ENCODE results near the gene KLB. TPM values are rescaled to one million over a fixed set of nuclear protein-coding genes. Genes with fewer than 3 reads are reported as not detected.
A peak's percentile ranks its signal among the peaks of the same experiment; 100 is the strongest.
"Not testable (repeated sequence)": the region's sequence is repeated elsewhere in the genome, so short reads cannot be mapped to it uniquely, and the experiment has no call there.

The KLB gene
- total RNA-seq, 1 donor from 2014 or later, result 0.08 TPM

- no peak for DNase-seq (ENCODE audit: low spot score)
These were observed 20.0 kb downstream of the KLB start for GRCh38 chr4:39426728-39427127.

GRCh38 chr4:39427520-39428114 lies 20.9 kb downstream of the KLB start:
- no peak for DNase-seq (ENCODE audit: low spot score)

GRCh38 chr4:39429476-39430334 lies 23.0 kb downstream of the KLB start:
- DNase-seq (ENCODE audit: low spot score), result no peak

- no peak for DNase-seq (ENCODE audit: low spot score)
These were observed 27.3 kb downstream of the KLB start for GRCh38 chr4:39433878-39434492.

- DNase-seq (ENCODE audit: low spot score), result no peak
These were observed 29.2 kb downstream of the KLB start for GRCh38 chr4:39435659-39436563.

GRCh38 chr4:39441593-39441992 lies 34.9 kb downstream of the KLB start:
- no peak for DNase-seq (ENCODE audit: low spot score)

GRCh38 chr4:39442998-39443397 lies 36.3 kb downstream of the KLB start:
- DNase-seq (ENCODE audit: low spot score), result no peak

GRCh38 chr4:39446483-39446841 lies 39.7 kb downstream of the KLB start:
- DNase-seq (ENCODE audit: low spot score), result no peak

GRCh38 chr4:39446842-39447573 lies 40.3 kb downstream of the KLB start:
- DNase-seq (ENCODE audit: low spot score), result peak; percentile 63

- DNase-seq (ENCODE audit: low spot score), result no peak
These were observed 43.9 kb downstream of the KLB start for GRCh38 chr4:39450618-39451017.

- no peak for DNase-seq (ENCODE audit: low spot score)
These were observed 44.8 kb downstream of the KLB start for GRCh38 chr4:39451423-39452023.

GRCh38 chr4:39452153-39452859 lies 45.6 kb downstream of the KLB start:
- no peak for DNase-seq (ENCODE audit: low spot score)

- no peak for DNase-seq (ENCODE audit: low spot score)
These were observed 46.3 kb downstream of the KLB start for GRCh38 chr4:39452860-39453587.

GRCh38 chr4:39453738-39454137 lies 47.0 kb downstream of the KLB start:
- no peak for DNase-seq (ENCODE audit: low spot score)

- DNase-seq (ENCODE audit: low spot score), result no peak
These were observed 48.8 kb downstream of the KLB start for GRCh38 chr4:39455486-39455885.

GRCh38 chr4:39456946-39457763 lies 50.4 kb downstream of the KLB start:
- DNase-seq (ENCODE audit: low spot score), result no peak

- DNase-seq (ENCODE audit: low spot score), result not testable (repeated sequence)
These were observed 51.4 kb downstream of the KLB start for GRCh38 chr4:39458161-39458504.

- peak; percentile 97 for DNase-seq (ENCODE audit: low spot score)
These were observed 52.0 kb downstream of the KLB start, which contains the start of the genes LIAS and RPL9 for GRCh38 chr4:39458505-39459300. LIAS (plus strand) TSS chr4:39459056; CDS start chr4:39459118, 62 bp downstream. RPL9 (minus strand) TSS chr4:39458922; CDS start chr4:39458439, 483 bp downstream.

Measured in ureter (tissue), 1 donor.